ENCODE measurements around the gene AK1.

- TF ChIP-seq POLR2AphosphoS5 (IDR thresholded peaks at IDR 0.05; ENCODE audit: low read depth, low read length) (no peak), REST (IDR thresholded peaks at IDR 0.05; ENCODE audit: insufficient read depth in 1 of 2, low read depth in 2 of 2, low read length in 2 of 2) (no peak), TAF1 (IDR thresholded peaks at IDR 0.05; ENCODE audit: borderline replicate concordance, insufficient read depth, low read length) (no peak)
These were observed 28.3 kb upstream of the AK1 start for GRCh38 chr9:127905788-127906191.
